Endodermal cell (in vitro differentiated cells): ENCODE data around the gene RAB11FIP5. TPM values are rescaled to one million over a fixed set of nuclear protein-coding genes. Genes with fewer than 3 reads are reported as not detected.

Experiments
- DNase-seq: peaks from one replicate; pipeline ENCODE4 v3.0.0-alpha.2; 2017
- H3K27ac ChIP-seq: 2 replicates; pipeline ENCODE4 v1.5.1; 2013; ENCODE audit warnings: mild to moderate bottlenecking, low read depth, low read length, moderate library complexity
- H3K27me3 ChIP-seq: 2 replicates; pipeline ENCODE4 v1.6.1; 2013; ENCODE audit warnings: mild to moderate bottlenecking, low read length, moderate library complexity; ENCODE audit not compliant: insufficient read depth, control insufficient read depth, poor library complexity, severe bottlenecking
- H3K36me3 ChIP-seq: 2 replicates; pipeline ENCODE4 v1.7.0; 2013; ENCODE audit warnings: mild to moderate bottlenecking, low read length, moderate library complexity; ENCODE audit not compliant: control insufficient read depth, insufficient read depth
- H3K4me1 ChIP-seq: one replicate; pipeline ENCODE4 v1.7.0; 2013; ENCODE audit warnings: low read length; ENCODE audit not compliant: control insufficient read depth, insufficient read depth
- H3K4me3 ChIP-seq: 2 replicates; pipeline ENCODE4 v1.5.1; 2013; ENCODE audit warnings: mild to moderate bottlenecking, low read length, moderate library complexity
- H3K9ac ChIP-seq: 2 replicates; pipeline ENCODE4 v1.6.1; 2013; ENCODE audit warnings: mild to moderate bottlenecking, low read length, moderate library complexity; ENCODE audit not compliant: poor library complexity, severe bottlenecking; ENCODE audit errors: extremely low read depth
- H3K9me3 ChIP-seq: 2 replicates; pipeline ENCODE4 v1.6.1; 2013; ENCODE audit warnings: mild to moderate bottlenecking, low read length, moderate library complexity; ENCODE audit not compliant: control insufficient read depth
- H3K27ac Mint-ChIP-seq: 2 replicates; pipeline ENCODE4 v1.8.0; 2020; ENCODE audit warnings: mixed read lengths
- H3K27me3 Mint-ChIP-seq: 2 replicates; pipeline ENCODE4 v1.8.0; 2021; ENCODE audit warnings: mild to moderate bottlenecking, mixed read lengths; ENCODE audit not compliant: insufficient read depth
- H3K36me3 Mint-ChIP-seq: 2 replicates; pipeline ENCODE4 v1.8.0; 2020; ENCODE audit warnings: low read depth, mixed read lengths
- H3K4me1 Mint-ChIP-seq: 2 replicates; pipeline ENCODE4 v1.8.0; 2020; ENCODE audit warnings: mixed read lengths
- H3K4me3 Mint-ChIP-seq: 2 replicates; pipeline ENCODE4 v1.8.0; 2020; ENCODE audit warnings: mild to moderate bottlenecking, moderate library complexity, mixed read lengths
- H3K9me3 Mint-ChIP-seq: 2 replicates; pipeline ENCODE4 v1.8.0; 2020; ENCODE audit warnings: mild to moderate bottlenecking, mixed read lengths
- whole genome bisulfite sequencing, 2 experiments: methylation state at CpG; one replicate each; pipeline versions ENCODE4 v1.1.5 to v1.1.7; 2013; ENCODE audit warnings: missing lambda C conversion rate in 2 of 2, mixed read lengths in 1 of 2; ENCODE audit not compliant: insufficient coverage in 1 of 2, insufficient read length in 1 of 2; 5-methylcytosine and 5-hydroxymethylcytosine counted together
- total RNA-seq, 2 donors: library from RNA; stranded (reverse); fragmentation: NEBNext Ultra II Directional in 1 of 2; extraction: Animal tissue kit (Norgen Biotek cat#: 25700) in 1 of 2; gene quantifications; 2 replicates in 1 of 2; 3 replicates in 1 of 2; pipeline ENCODE4 v1.2.1, GENCODE V29; 2021
- TF ChIP-seq, protein P1 (sequence below): fragments of 200-600 bp; sonication (generic); conservative IDR thresholded peaks from 2 replicates; pipeline ENCODE4 v1.5.0; 2021; ENCODE audit warnings: antibody characterized with exemption, mild to moderate bottlenecking

Gene RAB11FIP5
- total RNA-seq, 2 donors from 2014 or later, result 12.1 to 17.3 TPM

DNA sequence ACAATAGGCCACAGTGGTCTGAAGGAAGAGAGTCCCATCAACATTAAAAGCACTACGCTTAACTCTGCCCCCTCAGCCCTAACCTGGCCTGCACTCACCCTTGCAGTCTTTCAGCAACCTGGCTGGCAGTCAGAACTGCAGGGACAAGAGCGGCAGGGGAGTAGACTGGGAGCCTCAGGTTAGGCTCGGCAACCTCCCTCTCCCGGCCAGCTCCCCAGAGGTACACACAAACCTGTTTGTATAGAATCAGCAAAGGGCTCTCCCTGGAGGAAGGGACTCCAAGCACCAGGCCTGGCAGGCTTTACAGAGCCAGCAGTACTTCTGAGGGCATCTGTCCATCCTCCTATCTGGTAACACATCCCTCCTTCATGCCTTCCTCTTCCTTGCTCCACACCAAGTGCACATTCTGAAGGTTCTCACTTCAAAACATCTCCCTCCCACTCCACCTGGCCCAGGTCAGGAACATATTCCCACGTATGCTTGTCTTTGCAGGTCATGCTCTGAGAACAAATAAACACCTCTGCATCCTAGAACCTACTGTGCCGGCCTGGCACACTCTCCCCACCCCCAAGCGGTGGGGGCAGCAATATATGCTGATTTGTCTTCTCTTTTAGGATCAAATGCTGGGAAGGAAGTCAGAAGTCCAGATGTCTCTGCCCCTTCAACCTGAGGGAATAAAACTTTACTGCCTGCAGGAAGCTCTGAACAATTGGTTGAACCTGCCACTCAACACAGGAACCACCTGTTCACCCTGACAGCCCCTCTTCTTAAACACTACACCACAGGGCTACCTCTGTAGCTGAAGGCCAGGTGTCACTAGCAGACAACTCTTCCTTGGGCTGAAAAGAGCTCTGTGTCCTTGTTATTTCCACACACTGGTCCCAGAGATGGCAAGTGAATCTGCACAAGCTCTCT is 28.6 kb downstream of the RAB11FIP5 start:
- 92 to 97% methylated on average over 4 to 7 of the region's 7 CpGs for WGBS, 2 experiments
- Histone ChIP-seq H3K9ac (no peak overlapping the region), H3K36me3 (peaks cover 12% of the 10 kb centered on the region), H3K27me3 (no peaks in the 10 kb centered on the region), H3K4me1 (no peaks in the 10 kb centered on the region), H3K4me3 (no peak overlapping the region), H3K9me3 (no peaks in the 10 kb centered on the region), H3K27ac (no peak overlapping the region)
- Mint-ChIP-seq H3K36me3 (no peaks in the 10 kb centered on the region), H3K27me3 (no peaks in the 10 kb centered on the region), H3K9me3 (no peaks in the 10 kb centered on the region), H3K4me1 (peaks cover 7% of the 10 kb centered on the region), H3K27ac (no peak overlapping the region), H3K4me3 (no peak overlapping the region)
- TF ChIP-seq, protein P1, sequence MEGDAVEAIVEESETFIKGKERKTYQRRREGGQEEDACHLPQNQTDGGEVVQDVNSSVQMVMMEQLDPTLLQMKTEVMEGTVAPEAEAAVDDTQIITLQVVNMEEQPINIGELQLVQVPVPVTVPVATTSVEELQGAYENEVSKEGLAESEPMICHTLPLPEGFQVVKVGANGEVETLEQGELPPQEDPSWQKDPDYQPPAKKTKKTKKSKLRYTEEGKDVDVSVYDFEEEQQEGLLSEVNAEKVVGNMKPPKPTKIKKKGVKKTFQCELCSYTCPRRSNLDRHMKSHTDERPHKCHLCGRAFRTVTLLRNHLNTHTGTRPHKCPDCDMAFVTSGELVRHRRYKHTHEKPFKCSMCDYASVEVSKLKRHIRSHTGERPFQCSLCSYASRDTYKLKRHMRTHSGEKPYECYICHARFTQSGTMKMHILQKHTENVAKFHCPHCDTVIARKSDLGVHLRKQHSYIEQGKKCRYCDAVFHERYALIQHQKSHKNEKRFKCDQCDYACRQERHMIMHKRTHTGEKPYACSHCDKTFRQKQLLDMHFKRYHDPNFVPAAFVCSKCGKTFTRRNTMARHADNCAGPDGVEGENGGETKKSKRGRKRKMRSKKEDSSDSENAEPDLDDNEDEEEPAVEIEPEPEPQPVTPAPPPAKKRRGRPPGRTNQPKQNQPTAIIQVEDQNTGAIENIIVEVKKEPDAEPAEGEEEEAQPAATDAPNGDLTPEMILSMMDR, result no peak
- no peak for DNase-seq

- Mint-ChIP-seq H3K27me3 (no peaks in the 10 kb centered on the region), H3K4me1 (peaks cover 7% of the 10 kb centered on the region), H3K36me3 (peaks cover 4% of the 10 kb centered on the region), H3K27ac (no peak overlapping the region), H3K4me3 (no peak overlapping the region), H3K9me3 (no peaks in the 10 kb centered on the region)
- Histone ChIP-seq H3K27me3 (no peaks in the 10 kb centered on the region), H3K4me1 (no peaks in the 10 kb centered on the region), H3K27ac (no peak overlapping the region), H3K36me3 (peaks cover 12% of the 10 kb centered on the region), H3K9ac (no peak overlapping the region), H3K9me3 (no peaks in the 10 kb centered on the region), H3K4me3 (no peak overlapping the region)
- WGBS, 2 experiments, result 92% methylated on average over 10 to 13 of the region's 13 CpGs
- TF ChIP-seq, protein P1, result no peak
- DNase-seq, result no peak
Observed at GRCh38 chr2:73082523-73083410, 30.0 kb downstream of the RAB11FIP5 start.

DNA sequence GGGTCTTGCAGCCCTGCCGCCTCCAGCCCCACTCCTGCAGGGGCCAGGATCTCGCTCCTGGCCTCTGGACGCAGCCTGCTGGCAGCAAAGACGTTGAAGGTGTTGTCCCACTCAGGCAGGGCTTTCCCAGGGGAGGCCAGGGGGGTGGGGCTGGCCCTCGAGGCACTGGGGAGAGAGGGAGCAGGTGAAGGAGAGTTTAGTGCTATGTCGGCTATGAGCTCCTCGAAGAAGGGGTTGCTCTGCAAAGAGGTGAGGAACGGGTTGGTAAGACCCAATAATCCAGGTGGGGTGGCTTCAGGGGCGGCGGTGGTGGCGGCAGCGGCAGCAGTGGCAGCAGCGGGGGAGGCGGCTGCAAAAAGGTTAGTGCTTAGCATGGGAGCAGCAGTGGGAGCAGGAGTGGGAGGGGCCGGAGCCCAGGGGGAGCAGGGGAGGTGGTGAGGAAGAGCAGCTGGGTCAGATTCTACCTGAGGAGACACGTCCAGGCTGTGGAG is 31.5 kb downstream of the RAB11FIP5 start:
- no peak overlapping the region for H3K4me3 ChIP-seq
- peak; percentile 77 for DNase-seq
- Mint-ChIP-seq H3K9me3 (no peaks in the 10 kb centered on the region), H3K36me3 (peaks cover 4% of the 10 kb centered on the region), H3K27ac (no peak overlapping the region), H3K4me1 (peaks cover 7% of the 10 kb centered on the region), H3K4me3 (no peak overlapping the region), H3K27me3 (no peaks in the 10 kb centered on the region)
- H3K4me1 ChIP-seq, result no peaks in the 10 kb centered on the region
- peaks cover 12% of the 10 kb centered on the region for H3K36me3 ChIP-seq
- no peaks in the 10 kb centered on the region for H3K9me3 ChIP-seq
- no peak overlapping the region for H3K9ac ChIP-seq
- TF ChIP-seq, protein P1, result no peak
- H3K27ac ChIP-seq, result no peak overlapping the region
- 75 to 76% methylated on average over 10 to 16 of the region's 16 CpGs for WGBS, 2 experiments
- H3K27me3 ChIP-seq, result no peaks in the 10 kb centered on the region
